HG03439 (cell line): ENCODE data around the gene SS18.
"Not testable (repeated sequence)": the region's sequence is repeated elsewhere in the genome, so short reads cannot be mapped to it uniquely, and the experiment has no call there.

Experiments used
- ATAC-seq: cut with Tn5 transposase; IDR thresholded peaks from one replicate; pipeline ENCODE4 v1.9.1; 2021; ENCODE audit warnings: mild to moderate bottlenecking, moderate library complexity; ENCODE audit not compliant: unreplicated experiment

SS18 gene, protein sequence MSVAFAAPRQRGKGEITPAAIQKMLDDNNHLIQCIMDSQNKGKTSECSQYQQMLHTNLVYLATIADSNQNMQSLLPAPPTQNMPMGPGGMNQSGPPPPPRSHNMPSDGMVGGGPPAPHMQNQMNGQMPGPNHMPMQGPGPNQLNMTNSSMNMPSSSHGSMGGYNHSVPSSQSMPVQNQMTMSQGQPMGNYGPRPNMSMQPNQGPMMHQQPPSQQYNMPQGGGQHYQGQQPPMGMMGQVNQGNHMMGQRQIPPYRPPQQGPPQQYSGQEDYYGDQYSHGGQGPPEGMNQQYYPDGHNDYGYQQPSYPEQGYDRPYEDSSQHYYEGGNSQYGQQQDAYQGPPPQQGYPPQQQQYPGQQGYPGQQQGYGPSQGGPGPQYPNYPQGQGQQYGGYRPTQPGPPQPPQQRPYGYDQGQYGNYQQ

DNA sequence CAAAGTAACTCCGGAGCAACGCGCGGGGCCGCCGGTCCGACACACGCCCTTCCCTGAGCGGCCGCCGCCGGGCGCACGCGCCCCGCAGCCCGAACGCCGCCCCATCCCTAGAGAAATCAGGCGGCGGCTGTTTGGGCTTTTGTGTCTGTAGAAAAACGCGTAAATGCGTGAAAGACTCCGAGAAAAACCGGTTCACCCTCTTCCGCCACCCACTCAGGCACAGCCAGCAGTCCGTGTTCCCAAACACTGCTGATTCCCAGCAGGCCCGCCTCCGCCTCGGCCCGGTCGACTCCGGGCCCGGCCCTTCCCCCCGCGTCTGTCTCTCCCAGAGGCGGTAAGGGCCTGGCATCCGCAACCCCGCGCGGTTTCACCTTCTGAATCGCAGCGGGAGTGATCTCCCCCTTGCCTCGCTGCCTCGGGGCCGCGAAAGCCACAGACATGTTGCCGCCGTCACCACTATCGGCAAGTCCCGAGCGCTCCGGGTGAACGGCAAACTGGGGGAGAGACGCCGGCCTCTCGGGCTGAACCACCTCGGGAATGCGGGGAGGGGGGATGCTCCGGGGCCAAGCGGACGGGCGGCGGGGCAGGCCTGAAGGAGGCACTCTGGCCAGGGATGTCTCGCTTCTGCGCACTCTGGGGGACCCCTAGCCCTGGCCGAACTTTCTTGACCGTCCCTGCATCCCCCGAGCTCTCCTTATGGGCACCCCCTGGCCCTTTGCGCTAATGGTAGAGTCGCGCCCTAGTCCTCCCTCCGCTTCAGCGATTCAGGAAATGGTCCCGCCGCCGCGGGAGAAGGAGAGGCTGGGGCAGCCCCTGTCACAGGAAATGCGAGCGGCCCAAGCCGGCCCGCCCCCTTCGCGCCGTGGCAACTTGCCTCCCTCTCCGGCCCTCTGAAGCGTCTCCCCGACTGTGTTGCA lies at the start of gene SS18:
SS18 (minus strand) TSS at position 484 of the 917 bp plus-strand sequence; CDS start at position 440, 44 bp downstream.
- ATAC-seq, result peak; percentile 85

DNA sequence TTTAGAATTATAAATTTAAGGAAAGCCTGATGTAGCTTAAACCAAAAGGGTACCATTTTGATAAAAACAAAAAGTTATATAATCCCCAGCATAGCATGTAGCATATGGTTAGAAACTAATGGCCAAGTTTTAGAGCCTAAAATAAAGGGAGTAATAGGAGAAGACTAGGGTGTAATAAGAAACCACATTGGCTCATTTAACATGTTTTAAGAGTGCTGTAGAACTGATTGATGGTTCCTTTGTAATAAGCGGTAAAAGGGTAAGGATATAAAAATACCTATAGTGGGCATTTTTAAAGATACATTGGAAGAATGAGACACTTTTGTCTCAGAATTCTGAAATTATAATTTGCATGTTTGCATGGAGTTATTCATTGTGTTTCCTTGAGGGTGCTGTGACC lies 45.1 kb upstream of the SS18 start:
- no peak for ATAC-seq

DNA sequence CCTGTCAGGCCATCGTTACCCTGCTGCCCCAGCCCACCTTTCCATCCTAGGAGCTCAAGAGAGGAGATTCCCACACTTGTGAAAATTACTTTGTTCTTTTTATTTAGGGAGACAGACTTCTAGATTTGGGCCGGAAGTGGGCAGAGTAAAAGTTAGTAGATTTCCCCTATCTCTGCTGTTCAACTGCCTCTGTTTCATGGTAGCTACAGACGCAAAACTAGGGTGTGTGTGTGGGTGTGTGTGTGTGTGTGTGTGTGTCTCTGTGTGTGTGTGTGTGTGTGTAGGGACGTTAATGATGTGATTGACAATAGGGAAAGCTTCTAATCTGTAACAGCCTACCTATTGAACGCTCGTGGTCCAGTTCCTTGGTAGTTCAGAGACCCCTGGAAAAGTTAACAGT lies 43.7 kb upstream of the SS18 start:
- ATAC-seq, result no peak

DNA sequence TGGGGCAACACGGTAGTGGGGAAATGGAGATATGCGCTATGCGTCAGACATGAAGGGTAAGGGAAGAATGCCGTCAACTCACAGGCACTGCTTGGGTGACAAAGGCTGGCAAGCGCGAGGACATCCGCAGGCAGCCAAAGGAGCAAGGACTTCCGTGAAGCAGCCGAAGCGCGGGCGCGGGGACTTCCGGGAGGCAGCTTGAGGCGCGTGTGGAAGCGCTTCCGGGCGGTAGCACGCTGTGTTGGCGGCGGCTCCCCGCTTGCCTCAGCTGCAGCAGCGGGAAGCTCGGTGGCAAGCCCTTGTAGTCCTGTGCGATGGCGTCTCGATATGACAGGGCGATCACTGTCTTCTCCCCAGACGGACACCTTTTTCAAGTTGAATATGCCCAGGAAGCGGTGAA lies 43.2 kb upstream of the SS18 start, which contains the start of gene PSMA8:
PSMA8 (plus strand) TSS at position 218 of the 400 bp plus-strand sequence; CDS start at position 315, 97 bp downstream.
- peak; percentile 71 for ATAC-seq

DNA sequence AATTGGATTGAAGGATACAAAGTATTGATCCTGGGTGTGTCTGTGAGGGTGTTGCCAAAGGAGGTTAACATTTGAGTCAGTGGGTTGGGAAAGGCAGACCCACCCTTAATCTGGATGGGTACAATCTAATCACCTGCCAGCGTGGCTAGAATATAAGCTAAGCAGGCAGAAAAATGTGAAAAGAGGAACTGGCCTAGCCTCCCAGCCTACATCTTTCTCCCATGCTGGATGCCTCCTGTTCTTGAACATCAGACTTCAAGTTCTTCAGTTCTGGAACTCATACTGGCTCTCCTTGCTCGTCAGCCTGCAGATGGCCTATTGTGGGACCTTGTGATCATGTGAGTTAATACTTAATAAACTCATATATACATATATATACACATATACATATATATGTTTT lies 37.8 kb upstream of the SS18 start:
- ATAC-seq, result not testable (repeated sequence)

DNA sequence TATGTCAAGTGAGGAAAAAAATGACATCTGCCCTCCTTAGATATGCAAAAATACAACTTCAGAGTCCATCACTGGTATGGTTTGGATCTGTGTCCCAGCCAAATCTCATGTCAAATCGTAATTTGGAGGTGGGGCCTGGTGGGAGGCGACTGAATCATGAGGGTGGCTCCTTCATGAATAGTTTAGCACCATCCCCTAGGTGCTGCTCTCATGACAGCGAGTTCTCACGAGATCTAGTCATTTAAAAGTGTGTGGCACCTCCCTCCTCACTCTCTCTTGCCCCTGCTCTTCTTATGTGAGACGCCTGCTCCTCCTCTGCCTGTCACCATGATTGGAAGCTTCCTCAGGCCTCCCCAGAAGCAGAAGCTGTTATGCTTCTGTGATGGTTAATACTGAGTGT lies 37.4 kb upstream of the SS18 start:
- no peak for ATAC-seq

DNA sequence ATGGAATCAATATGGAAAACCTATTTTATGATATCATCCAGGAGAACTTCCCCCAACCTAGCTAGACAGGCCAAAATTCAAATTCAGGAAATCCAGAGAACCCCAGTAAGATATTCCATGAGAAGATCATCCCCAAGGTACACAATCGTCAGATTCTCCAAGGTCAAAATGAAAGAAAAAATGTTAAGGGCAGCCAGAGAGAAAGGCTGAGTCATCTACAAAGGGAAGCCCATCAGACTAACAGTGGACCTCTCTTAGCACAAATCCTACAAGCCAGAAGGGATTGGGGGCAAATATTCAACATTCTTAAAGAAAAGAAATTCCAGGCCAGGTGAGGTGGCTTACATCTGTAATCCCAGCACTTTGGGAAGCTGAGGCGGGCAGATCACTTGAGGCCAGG lies 31.6 kb upstream of the SS18 start:
- ATAC-seq, result not testable (repeated sequence)

DNA sequence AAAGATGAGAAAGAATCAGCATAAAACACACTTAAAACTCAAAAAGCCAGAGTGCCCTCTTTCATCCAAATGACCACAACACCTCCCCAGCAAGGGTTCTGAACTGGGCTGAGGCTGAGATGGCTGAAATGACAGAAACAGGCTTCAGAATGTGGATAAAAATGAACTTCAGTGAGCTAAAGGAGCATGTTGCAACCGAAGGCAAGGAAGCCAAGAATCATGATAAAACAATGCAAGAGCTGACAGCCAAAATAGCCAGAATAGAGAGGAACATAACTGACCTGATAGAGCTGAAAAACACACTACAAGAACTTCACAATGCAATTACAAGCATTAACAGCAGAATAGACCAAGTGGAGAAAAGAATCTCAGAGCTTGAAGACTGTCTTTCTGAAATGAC lies 31.1 kb upstream of the SS18 start:
- ATAC-seq, result no peak

DNA sequence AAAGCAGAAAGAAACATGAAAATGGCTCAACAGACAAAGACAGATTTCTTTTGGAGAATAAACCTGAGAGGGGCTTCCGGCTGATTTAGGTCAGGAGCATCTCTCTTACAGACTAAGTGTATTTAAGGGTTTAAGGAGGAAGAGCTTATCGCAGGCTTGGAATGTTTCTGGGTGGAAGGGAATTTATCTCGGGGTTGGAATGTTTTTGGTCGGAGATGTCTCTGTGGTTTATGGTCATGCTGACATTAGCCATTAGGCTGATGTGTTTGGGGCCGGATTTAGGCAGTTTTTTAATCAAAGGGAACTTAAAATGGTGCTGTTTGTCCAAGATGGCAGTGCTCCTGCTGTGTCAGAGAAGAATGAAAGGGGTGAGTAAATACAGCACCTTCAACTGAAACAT lies 28.8 kb upstream of the SS18 start:
- no peak for ATAC-seq

DNA sequence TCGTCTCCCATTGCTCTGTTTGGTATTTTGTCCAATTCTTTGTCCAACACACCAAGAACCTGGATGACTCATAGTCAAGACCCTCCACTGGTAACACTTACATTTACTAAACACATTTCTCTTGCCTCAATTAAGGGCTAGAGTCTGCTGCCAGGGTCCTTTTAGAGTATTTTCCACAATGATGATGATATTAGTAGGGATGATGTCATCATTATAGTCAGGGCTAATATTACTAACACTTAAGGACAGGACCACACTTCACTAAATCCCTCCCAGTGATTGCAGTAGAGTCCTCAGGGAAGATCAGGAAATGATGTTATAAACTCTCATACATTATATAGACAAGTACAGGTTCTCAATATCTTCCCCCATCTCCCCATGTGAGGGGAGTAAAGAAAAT lies 13.6 kb upstream of the SS18 start:
- ATAC-seq, result no peak

DNA sequence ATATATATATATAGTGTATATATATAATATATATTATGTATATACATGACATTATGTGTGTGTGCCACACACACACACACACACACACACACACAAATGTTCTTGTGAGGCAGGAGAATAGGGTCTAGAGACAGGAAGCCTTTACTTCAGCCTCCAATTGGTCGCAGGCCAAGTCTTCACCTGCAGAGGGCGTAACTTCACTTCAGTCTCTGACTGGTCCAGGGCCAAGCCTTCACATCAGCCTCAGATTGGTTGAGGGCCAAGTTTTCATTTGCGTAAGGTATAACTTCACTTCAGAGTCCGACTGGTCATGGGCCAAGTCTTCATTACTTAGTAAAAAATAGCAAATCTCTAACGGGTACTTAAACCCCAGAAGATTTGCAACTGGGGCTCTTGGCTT lies 13.2 kb upstream of the SS18 start:
- no peak for ATAC-seq

DNA sequence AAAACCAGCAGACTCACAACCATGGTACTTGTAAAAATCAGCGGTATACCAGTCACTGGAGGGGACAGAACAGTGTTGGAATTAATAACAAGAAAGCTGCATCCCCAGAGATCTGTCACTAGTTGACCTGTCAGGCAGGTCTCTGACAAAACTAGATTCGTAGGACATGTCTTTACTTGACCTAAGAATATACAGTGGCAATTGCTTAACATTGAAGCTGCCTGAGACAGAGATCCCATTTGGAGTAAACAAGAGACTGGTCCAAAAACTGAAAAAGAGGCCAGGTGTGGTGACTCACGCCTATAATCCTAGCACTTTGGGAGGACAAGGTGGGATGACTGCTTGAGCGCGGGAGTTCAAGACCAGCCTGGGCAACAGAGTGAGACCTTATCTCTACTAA lies 7.2 kb upstream of the SS18 start:
- ATAC-seq, result no peak

DNA sequence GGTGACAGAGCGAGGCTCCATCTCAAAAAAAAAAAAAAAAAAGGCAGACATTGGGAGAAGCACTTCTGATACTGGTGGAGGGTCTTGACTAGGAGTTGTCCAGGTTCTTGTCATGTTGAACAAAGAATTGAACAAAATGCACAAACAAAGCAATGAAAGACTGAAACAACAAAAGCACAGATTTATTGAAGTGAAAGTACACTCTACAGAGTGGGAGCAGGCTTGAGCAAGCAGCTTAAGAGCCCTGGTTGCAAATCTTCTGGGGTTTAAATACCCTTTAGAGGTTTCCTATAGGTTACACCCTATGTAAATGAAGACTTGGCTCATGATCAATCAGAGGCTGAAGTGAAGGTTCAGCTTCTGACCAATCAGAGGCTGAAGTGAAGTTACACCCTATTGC lies 6.4 kb upstream of the SS18 start:
- ATAC-seq, result no peak

DNA sequence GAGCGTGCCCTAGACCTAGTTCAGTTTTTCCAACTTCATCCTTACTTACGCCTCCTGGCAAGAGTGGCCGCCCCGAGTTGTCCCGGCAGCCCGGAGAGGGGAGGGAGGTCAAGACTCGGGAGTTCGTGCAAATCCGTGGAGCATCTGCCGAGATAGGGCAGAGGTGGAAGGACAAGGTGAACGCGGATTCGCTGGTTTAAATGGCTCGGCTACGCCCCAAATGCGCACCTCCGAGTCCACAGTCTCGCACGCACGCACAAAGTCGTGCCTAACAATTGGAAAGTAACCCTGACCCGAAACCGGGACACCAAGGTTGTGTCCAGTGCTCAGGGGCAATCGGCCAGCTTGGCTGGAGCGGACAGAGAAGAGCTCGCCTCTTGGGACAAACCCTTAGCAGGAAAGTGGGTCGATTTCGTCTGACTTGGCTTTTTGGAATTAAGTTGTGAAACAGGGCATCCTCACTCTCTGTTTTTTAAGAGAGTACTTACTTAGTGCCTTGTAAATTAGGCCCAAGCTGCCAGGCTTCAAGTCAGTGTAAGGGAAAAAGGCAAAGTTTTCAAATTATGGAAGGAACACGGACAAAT lies 726 bp upstream of the SS18 start:
- ATAC-seq, result peak; percentile 50

DNA sequence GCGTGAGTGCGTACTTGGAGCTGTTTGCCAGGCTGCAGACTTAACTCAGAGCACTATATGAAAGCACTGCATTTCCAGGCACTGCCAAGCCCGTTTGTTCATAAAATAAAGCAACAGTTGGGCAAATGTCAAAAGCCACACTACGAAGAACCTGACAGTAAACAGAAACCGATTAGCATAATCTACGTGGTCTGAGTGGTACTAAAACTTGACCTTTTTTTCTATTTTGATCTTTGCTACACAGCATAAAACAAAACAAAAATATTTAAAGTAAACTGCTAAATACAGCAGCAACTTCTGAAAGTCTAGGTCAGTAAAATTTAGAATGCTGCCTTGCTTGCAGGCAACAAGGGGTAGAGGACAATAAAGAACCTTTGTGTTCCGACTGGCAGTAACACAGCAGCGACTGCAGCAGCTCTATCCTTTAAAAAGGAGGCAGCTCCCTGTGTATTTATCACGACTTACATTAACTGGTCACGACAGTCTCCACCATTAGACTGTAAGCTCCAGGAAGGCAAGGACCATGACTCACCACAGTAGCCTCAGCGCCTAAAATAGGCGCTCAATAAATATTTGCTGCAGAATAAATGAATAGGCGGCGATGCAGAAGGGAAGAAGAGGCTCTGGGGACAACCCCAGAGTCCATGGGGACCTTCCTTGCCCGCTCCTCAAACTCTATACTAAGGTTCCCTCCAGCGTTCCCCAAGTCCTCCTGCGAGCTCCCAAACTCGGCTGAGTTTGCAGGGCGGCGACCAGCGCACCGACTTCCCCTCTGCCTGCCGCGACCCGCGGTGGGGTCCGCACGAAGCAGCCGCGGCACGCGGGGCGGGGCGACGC lies 902 bp downstream of the SS18 start:
- peak; percentile 14 for ATAC-seq

DNA sequence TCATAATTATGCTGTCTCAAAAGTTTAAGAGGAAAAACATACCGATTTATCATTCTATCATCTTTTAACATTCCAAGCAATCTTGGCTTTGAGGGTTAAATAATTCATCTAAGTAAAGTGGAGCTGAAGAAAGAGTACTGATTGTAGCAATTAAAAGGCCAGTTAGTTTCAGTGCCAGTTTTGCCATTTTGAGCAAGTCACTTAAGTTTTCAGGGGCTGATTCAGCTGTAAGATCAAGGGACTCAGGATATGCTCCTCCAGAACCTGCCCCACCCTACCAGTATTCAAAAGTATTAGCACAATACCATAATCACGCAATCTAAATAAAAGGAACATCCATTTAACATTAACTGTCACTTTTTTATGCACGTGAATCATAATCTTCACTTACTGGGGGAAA lies 1.9 kb downstream of the SS18 start:
- ATAC-seq, result no peak

DNA sequence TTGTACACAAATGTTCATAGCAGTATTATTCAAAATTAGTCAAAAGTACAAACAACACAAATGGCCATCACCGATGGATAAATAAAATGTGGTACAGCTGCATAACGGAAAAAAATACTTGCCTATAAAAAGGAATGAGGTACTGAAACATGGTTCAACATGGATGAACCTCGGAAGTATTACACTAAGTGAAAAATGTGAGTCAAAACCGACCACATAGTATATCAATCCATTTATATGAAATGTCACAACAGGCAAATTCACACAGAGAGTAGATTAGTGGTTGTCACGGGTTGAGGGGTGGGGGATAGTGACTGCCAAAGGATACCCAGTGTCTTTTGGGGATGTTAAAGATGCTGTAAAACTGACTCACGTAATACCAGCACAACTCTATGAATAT lies 3.5 kb downstream of the SS18 start:
- ATAC-seq, result no peak

DNA sequence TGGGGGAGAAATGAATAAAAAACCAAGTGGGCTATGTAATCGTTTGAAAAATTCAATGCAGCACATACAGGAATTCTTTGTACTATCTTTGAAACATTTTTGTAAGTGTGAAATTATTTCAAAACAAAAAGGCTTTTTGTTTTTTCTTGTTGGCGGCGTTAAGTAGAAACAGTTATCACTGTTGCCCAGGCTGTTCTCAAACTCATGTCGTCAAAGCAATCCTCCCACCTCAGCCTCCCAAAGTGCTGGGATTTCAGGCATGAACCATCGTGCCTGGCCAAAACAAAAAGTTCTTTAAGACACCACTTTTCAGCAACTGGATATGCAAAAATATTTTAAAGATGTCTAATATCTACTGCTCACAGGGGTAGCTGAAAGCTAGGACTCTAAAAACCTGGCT lies 5.4 kb downstream of the SS18 start:
- no peak for ATAC-seq

DNA sequence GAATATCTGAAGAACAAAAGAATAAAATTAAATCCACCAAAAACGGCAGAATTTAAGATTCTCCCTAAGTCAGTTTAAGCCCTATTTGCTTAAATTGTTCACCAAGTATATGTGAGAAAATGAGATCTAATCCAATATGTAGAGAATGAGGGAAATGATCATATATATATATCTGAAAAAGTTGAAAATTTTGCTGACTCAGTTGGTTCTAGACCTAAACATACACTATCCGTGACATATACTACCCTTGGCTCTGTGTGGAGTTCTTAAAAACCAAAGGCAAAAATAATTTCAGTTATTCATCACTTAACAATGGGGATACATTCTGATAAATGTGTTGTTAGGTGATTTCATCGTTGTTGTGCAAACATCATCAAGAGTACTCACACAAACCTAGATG lies 7.3 kb downstream of the SS18 start:
- ATAC-seq, result no peak

DNA sequence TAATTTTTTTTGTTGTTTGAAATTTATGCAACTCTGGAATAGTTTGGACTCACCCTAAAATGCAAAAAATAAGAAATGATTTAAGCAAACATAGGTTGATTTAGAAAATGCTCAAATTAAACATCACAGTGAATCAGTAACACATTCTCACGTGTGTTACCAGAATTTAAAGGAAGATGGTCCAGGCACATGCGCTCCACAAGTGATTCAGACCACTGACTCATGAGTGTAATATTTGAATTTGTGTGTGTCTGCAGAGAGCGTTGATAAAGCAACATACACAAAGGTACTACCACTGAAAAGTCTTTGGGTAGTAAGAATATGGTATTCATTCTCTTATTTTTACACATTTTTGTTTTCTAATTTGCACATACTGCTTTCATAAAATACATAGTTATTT lies 7.9 kb downstream of the SS18 start:
- ATAC-seq, result no peak

DNA sequence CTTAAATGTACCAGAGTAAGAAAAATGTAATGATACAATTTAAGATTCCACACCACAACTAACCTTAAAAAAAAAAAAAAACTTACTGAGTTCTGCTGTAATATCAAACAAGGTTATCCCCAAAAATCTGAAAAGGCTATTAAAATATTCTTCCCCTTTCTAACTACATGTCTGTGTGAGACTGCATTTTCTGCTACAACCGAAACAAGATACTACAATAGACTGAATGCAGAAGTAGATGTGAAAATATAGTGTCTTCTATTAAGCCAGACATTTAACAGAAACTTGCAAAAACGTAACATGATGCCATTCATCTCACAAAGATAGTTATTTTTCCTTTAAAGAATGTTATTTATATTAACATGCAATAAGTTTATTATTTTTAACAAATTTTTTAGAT lies 16.2 kb downstream of the SS18 start:
- ATAC-seq, result no peak
